Stimulated activated CD4-positive, alpha-beta T cell treated with anti-CD3 and anti-CD28 coated beads, TNF-alpha, amount 100 ng/mL, for 48 hours (primary cell): ENCODE results near the gene PRR23C.
"Not testable (repeated sequence)": the region's sequence is repeated elsewhere in the genome, so short reads cannot be mapped to it uniquely, and the experiment has no call there.

Experiments used
- DNase-seq, 3 donors: peaks; one replicate each; pipeline ENCODE4 v3.0.0-alpha.2; 2020; ENCODE audit warnings: low read depth in 3 of 3

Gene PRR23C

DNA sequence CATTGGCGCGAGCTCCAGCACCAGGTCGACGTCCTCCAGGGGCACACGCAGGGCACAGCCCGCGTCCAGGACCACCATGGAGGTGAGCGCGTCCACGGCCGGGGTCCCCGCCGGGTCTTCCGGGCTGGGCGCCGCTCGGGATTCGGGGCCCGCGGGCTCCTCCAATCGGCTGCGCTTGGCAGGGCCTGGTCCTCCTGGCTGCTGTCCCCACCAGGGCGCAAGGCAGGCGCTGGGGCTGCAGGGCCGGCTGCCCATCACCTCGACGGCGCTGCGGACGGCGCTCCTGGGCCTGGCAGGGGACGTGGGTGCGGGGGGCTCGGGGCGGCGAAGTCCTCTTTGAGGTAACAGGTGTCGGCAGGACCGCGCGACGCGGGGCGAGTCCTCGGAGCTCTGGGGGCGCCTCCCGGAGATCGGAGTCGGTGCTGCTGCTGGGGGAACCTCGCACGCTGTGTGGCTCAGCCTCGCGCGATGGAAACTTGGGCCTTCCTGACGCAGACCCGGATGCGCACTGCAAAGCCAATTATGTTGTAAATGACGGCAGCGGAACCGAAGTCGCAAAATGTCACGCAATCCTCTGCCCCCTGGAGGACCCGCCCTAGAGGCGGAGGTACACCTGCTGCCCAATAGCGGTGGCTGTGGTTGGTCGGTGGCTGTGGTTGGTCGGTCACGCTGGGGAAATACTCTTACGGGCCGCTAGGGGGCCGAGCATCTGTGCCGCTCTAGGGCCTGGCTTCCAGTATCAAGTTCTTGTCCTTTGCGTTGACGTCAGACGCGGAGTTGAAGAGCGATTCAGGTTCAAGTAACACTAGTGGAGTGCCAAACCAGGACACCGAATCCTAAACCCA is at the start of gene PRR23C:
Gene PRR23C (minus strand): TSS at position 527 of the 845 bp plus-strand sequence. CDS start 272 bp downstream, at position 255.
- no peak for DNase-seq

DNA sequence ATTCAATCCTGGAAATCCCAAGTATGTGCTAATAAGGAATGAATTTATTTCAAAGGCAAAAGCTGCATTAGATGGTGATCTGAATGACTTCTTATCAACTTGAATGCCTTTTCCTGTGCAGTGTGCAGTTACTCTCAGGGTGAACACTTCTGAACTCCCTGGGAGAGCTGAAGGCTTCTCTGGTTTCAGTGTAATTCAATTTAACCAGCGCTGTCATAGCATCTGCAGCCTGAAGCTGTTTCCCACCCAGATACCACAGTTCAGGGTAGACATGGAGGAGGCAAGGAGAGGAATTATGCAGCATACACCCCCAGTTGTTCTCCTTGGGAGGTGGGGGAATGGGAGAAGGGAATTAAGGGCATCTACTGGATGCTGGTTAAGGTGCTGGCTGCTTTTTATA is 49.1 kb upstream of the PRR23C start:
- DNase-seq = no peak

DNA sequence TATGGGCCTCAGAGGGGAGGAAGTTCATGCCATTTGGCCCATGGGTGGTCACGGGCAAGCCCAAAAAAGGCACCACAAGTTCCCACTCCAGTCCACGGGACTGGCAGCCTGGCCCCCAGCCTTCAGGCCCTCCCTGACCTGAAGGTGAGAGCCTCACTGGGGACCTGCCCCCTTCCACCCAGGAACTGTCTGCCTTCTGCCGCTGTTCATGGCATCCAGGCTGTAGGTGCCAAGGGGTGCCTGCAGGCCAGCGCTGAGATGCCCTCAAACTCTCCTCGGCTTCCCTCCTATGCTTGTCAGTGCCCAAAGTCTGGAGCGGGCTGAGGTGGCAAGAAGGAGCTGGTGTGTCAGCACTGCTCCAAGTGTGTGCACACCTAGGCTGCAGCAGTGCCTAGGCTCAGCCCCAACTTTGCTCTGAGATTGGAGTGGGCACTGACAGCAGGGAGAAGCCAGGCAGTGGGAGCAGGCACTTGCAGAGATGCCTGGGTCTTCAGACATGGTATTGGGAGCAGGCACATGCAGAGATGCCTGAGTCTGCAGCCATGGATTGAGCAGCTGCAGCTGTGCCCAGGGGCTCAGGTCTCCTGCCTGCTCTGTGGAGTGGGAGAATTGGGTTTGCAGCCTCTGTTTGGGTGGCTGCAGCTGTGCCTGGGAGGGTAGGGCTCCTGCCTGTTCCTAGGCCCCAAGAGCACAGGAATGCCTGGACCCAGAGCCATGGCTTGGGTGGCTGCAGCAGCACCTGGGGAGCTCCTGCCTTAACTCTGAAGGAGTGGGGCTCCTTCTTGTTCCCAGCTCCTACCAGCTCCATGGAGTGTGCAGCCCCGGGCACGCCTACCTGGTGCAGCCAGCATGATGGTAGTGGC is 44.0 kb upstream of the PRR23C start:
- no peak for DNase-seq

DNA sequence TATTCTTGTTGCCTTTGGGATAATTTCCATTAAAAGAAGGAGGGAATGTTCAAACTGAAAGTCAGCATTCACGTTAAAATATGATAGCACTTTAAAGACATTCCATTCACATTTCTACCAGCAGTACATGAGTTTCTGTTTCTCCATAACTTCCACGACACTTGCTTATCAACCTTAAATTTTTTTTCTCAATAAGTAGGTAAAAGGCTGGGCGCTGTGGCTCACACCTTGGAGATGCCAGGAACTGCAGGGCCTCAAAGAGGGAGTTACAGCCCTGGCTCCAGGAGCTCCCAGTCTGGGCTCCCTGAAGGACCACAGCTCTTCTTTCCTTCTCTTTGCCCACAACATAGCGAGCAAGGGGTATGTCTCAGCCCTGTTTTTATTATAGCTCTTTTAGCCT is 42.9 kb upstream of the PRR23C start:
- no peak for DNase-seq

DNA sequence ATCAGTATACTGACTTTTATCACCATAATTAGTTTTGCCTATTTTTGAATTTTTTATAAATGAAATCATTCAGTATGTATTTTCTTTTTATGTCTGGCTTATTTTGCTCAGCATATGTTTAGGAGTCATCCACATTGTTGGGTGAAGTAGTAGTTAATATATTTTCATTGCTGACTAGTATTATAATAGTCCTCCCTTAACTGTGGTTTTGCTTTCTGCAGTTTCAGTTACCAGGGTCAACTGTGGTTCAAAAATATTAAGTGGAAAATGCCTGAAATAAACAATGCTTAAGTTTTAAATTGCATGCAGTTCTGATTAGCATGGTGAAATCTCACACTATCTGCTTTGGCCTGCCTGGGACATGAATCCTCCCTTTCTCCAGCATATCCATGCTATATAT is 39.5 kb upstream of the PRR23C start:
- no peak for DNase-seq

DNA sequence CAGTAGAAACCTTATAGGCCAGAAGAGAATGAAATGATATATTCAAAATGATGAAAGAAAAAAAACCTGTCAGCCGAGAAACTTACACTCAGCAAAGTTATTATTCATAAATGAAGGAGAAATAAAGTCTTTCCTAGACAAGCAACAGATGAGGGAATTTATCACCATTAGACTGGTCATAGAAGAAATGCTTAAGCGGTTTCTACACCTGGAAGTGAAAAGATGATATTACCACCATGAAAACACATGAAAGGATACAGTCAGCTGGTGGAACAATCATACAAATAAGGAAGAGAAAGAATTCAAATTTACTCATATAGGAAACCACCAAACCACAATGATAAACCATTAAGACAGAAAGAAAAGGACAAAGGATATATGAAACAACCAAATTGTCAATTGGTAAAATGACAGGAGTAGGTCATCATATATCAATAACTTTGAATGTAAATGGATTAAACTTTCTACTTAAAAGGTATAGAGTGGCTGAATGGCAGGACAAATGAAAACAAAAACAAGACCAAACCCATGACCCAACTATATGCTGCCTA is 29.9 kb upstream of the PRR23C start:
- no peak for DNase-seq

DNA sequence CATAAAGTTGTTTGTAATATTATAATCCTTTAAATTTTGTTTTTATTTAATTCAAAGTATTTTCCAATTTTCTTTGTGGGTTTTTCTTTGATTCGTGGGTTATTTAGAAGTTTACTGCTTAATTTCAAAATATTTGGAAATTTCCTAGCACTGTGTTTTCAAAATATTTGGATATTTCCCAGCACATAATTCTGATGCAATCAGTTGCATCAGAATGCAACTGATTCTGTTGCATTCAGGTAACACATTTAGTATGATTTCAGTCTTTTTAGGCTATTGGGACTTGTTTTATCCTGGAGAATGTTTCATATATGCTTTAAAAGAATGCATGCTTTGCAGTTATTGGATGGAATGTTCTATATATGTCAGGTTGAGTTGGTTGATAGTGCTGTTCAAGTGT is 18.2 kb upstream of the PRR23C start:
- no peak for DNase-seq

DNA sequence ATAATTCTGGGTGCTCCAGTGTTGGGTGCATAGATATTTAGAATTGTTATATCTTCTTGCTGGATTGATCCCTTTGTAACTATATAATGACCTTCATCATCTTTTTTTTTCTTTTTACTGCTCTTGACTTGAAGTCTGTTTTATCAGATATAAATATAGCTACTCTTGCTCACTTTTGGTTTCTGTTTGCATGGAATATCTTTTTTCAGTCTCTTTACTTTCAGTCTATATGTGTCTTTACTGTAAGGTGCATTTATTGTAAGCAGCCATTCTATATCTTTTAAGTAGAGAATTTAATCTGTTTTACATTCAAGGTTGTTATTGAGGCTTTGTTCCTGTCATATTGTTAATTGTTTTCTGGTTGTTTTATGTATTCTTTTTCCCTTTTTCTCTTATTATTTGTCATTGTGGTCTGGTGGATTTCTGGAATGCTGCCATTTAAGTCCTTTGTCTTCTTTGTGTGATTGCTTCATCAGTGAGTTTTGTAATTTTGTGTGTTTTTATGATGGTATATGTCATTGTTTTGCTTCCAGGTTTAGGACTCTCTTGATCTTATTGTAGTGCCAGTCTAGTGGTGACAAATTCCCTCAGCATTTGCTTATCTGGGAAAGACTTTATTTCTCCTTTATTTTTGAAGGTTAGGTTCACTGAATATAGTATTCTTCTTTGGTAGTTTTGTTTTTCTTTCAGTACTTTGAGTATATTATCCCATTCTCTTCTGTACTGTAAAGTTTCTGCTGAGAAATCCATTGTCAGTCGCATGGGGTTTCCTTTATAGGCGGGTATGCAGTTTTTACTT is 8.3 kb upstream of the PRR23C start:
- no peak for DNase-seq

DNA sequence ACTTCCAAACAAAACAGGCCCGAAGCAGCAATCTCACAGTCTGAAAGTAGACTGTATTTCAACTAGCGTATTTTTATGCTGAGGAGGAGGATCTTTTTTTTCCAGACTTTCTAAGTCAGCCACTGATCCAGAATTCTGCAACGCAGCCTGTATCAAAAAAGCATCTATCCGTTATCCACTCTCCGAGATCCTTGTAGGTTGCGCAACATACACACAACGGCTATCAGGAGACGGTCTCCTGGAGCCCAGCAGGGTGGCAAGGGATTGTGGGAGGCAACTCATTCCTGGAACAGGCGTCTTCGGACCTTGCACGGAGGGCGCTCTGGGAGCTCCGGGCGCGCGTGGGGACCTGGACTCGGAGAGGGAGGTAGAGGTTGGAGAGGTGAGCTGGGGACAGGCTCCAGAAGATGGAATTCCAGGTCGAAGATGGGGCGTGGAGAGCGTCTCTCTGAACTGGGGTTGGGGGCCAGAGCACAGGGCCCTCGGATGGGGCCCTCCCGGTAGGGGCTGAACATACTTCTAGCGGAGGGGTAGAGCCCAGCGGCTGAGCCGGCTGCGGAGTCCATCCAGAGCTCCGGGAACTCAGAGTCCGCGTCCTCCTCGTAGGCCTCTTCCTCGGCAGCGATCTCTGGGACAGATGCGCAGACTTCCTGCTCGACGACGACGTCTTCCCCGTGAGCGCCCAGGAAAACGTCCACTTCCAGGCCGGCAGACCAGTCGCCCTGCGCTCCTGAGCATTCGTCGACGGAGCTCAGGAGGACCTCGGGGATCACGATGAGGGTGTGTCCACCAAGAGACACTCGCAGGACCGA is 932 bp downstream of the PRR23C start:
- no peak for DNase-seq

DNA sequence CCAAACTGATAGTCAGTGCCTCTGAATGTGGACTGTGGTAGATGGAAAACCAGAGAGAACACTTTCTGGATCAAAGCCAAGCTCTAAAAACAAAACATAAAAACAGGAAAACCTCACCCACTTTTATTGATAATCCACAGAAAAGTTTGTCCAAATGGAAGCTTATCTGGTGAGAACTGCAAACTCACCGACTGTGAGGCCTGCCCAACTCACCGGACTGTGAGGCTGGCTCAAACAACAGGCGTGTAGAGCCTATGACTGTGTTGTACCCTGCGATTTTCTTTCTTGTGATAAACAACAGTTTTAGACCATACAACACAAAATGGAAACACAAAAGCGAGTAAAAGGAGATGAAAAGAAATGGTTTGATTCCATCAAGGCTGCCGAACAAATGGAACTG is 7.2 kb downstream of the PRR23C start:
- no peak for DNase-seq

DNA sequence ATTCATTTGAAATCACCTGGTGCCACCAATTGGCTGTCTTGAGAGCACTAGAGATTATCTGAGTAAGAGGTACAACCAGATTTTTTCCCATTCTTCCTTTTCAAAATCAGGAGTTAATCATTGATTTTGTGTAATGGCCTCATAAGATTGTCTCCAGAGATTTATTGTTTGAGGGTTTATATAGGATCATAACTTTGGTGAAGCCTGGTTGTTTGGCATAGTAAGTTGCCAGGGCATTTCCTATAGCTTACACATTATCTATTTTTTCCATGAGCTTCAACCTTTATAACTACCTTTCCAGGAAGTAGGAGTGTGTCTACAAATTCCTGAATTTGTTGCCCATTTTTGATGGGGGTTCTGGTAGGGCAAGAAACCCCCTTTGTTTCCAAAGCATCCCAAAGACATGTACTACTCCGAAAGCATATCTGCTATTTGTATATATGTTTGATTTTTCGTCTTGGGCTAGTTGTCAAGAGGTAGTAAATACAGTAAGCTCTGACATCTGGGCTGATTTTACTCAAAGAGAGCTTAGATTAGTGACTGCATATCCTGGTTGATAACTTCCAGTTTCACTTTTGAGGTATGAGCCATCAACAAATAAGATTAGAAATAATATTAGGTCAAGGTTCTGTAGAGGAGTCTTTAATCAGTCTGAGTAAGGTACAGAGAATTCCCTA is 12.2 kb downstream of the PRR23C start:
- DNase-seq = no peak

DNA sequence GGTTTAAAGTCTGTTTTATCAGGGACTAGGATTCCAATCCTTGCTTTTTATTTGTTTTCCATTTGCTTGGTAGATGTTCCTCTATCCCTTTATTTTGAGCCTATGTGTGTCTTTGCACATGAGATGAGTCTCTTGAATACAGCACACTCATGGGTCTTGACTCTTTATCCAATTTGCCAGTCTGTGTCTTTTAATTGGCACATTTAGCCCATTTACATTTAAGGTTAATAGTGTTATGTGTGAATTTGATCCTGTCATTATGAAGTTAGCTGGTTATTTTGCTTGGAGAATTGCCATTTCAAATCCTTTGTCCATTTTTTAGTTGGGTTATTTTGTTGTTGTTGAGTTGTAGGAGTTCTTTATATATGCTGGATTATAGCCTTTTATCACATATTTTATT is 14.1 kb downstream of the PRR23C start:
- not testable (repeated sequence) for DNase-seq

DNA sequence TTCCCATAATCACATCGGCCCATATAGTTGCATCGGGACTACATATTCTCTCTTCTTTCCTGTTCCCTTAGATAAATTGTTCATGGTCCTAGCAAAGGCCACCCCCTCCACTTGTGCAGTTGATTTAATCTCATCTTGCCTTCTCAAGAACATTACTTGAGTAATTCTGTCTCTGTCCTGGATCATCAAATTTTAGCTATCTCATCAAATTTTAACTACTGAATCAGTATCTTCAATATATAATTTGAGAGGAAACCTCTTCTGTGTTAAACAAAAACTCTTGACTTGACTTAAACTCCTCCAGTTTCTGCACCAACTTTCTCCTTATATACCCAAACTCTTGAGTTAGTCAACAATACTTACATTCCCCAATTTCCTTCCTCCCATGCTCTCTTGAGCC is 19.7 kb downstream of the PRR23C start:
- DNase-seq = no peak

DNA sequence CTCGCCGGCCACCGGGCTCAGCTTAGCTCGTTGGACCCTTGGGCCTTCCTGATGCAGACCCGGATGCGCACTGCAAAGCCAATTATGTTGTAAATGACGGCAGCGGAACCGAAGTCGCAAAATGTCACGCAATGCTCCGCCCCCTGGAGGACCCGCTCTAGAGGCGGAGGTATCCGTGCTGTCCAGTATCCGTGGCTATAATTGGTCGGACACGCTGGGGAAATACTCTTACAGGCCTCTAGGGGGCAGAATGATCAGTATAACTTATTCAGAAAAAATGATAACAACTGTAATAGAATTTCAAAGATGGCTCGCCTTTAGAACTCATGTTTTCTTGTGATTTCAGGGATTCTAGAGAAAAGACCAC is 23.8 kb downstream of the PRR23C start, which contains the start of gene PRR23B:
Gene PRR23B (minus strand): TSS at position 59 of the 367 bp plus-strand sequence. CDS start 265 bp downstream, outside the sequence.
- no peak for DNase-seq

DNA sequence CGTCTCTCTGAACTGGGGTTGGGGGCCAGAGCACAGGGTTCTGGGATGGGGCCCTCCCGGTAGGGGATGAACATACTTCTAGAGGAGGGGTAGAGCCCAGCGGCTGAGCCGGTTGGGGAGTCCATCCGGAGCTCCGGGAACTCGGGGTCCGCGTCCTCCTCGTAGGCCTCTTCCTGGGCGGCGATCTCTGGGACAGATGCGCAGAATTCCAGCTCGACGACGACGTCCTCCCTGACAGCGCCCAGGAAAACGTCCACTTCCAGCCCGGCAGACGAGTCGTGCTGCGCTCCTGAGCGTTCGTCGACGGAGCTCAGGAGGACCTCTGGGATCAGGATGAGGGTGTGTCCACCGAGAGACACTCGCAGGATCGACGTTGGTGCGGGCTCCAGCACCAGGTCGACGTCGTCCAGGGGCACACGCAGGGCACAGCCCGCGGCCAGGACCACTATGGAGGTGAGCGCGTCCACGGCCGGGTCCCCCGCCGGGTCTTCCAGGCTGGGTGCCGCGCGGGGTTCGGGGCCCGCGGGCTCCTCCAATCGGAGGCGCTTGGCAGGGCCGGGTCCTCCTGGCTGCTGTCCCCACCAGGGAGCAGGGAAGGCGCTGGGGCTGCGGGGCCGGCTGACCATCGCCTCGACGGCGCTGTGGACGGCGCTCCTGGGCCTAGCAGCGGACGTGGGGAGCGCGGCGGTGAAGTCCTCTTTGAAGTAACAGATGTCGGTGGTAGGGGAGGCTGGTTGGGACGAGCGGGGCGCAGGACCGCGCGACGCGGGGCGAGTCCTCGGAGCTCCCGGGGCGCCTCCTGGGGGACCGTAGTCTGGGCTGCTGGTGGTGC is 24.4 kb downstream of the PRR23C start:
- no peak for DNase-seq

DNA sequence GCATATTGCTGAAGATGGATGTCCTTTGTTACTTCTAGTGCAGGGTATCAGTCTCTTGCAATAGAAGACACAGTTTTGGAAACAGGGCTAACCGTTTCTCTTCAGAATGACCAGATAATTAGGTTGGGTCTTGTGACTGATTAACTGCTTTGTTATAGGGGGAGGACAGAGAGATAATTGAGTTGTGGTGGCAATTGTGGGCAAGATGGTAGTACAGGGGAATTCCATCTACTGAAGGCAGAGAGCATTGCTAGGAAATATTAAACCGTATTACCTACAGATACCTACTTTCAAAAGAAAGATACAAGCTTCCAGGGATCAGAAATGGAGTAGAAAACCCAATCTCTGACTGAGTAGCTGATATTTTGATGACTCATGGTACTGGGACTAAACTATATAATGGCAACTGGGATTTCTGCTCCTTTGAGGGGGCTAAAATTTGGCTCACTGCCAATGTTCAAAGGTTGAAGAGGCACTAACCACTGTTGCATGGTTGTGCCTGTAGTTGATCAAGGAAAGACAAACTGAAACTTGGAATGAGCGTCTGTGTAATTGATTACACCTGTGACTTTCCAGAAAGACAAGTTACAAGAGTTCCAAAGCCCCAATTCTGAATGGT is 28.2 kb downstream of the PRR23C start:
- no peak for DNase-seq

DNA sequence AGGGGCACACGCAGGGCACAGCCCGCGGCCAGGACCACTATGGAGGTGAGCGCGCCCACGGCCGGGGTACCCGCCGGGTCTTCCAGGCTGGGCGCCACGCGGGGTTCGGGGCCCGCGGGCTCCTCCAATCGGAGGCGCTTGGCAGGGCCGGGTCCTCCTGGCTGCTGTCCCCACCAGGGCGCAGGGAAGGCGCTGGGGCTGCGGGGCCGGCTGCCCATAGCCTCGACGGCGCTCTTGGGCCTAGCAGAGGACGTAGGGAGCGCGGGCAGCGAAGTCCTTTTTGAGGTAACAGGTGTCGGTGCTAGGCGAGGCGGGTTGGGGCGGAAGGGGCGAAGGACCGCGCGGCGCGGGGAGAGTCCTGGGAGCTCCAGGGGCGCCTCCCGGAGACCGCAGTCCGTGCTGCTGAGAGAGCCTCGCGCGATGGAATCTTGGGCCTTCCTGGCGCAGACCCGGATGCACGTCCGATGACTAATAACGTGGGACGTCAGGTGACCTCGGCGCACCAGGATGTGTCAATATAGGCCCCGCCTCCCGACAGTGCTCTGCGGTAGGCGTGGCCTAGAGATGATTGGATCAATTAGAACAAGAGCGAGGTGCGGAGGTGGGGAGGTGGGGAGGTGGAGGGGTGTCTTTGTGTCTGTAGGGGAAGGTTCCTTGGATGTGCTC is 38.5 kb downstream of the PRR23C start, which contains the start of gene PRR23A:
Gene PRR23A (minus strand): TSS at position 218 of the 666 bp plus-strand sequence. CDS start 0 bp downstream, at position 218.
- no peak for DNase-seq

DNA sequence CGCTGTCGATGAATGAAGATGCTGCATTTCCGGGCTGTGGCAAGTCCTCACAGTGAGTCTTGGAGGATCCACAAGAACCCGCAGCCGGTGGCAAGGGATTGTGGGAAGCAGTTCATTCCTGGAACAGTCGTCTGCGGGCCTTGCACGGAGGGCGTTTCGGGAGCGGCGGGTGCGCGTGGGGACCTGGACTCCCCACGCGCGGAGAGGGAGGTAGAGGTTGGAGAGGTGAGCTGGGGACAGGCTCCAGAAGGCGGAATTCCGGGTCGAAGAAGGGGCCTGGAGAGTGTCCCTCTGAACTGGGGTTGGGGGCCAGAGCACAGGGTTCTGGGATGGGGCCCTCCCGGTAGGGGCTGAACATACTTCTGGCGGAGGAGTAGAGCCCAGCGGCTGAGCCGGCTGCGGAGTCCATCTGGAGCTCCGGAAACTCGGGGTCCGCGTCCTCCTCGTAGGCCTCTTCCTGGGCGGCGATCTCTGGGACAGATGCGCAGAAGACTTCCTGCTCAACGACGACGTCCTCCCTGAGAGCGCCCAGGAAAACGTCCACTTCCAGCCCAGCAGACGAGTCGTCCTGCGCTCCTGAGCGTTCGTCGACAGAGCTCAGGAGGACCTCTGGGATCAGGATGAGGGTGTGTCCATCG is 39.2 kb downstream of the PRR23C start:
- no peak for DNase-seq
